Fibroblast of villous mesenchyme (primary cell): ENCODE results near the gene ARVCF. TPM values are rescaled to one million over a fixed set of nuclear protein-coding genes. Genes with fewer than 3 reads are reported as not detected.

ENCODE experiments used
- DNase-seq: peaks from one replicate; pipeline ENCODE4 v3.0.0-alpha.2; 2010; ENCODE audit warnings: low read depth
- H3K4me3 ChIP-seq: 2 replicates; pipeline ENCODE4 v1.5.1; 2011; ENCODE audit warnings: low read depth, mild to moderate bottlenecking, low read length
- total RNA-seq: library from RNA; depleted of rRNA; stranded (reverse); fragments of >200 nt; gene quantifications from 2 replicates; pipeline ENCODE4 v1.2.3, GENCODE V29; 2012
- TF ChIP-seq, protein P1 (sequence below): IDR thresholded peaks from 2 replicates; pipeline ENCODE4 v1.5.1; 2012; ENCODE audit warnings: low read depth, mild to moderate bottlenecking, low read length; ENCODE audit not compliant: insufficient read depth

ARVCF gene
- total RNA-seq, 1 donor, result 6.0 TPM

- H3K4me3 ChIP-seq, result no peak overlapping the region
- TF ChIP-seq, protein P1, sequence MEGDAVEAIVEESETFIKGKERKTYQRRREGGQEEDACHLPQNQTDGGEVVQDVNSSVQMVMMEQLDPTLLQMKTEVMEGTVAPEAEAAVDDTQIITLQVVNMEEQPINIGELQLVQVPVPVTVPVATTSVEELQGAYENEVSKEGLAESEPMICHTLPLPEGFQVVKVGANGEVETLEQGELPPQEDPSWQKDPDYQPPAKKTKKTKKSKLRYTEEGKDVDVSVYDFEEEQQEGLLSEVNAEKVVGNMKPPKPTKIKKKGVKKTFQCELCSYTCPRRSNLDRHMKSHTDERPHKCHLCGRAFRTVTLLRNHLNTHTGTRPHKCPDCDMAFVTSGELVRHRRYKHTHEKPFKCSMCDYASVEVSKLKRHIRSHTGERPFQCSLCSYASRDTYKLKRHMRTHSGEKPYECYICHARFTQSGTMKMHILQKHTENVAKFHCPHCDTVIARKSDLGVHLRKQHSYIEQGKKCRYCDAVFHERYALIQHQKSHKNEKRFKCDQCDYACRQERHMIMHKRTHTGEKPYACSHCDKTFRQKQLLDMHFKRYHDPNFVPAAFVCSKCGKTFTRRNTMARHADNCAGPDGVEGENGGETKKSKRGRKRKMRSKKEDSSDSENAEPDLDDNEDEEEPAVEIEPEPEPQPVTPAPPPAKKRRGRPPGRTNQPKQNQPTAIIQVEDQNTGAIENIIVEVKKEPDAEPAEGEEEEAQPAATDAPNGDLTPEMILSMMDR, result no peak
- DNase-seq, result no peak
These were observed 31.5 kb downstream of the ARVCF start for GRCh38 chr22:19984851-19985811.

DNA sequence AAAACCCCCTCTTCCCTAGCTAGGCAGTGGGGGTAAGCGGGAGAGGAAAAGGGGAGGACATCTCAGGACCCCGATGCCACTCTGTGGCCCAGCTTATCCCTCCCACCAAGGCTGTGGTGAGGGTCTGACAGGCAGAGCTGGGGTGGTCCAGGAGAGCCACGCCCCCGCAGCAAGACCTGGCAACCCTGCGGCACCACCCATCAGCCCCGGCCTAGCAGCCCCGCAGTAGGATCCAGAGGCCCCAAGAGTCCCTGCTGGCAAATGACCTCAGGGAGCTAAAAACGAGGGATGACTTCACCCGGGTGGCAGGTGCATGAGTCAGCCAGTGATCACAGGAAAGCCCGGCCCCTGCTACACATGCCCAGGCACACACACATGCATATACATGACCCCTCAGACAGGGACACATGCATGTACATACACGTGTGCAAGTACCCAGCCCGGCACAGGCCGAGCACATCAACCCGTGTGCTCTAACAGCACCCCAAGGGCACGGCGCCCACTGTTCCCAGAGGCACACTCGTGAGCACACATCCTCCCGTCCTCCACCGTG lies 32.3 kb downstream of the ARVCF start:
- TF ChIP-seq, protein P1, result no peak
- peak; percentile 47 for DNase-seq
- H3K4me3 ChIP-seq, result no peak overlapping the region

- TF ChIP-seq, protein P1, result no peak
- H3K4me3 ChIP-seq, result no peak overlapping the region
- no peak for DNase-seq
These were observed 32.9 kb downstream of the ARVCF start for GRCh38 chr22:19983741-19984140.

DNA sequence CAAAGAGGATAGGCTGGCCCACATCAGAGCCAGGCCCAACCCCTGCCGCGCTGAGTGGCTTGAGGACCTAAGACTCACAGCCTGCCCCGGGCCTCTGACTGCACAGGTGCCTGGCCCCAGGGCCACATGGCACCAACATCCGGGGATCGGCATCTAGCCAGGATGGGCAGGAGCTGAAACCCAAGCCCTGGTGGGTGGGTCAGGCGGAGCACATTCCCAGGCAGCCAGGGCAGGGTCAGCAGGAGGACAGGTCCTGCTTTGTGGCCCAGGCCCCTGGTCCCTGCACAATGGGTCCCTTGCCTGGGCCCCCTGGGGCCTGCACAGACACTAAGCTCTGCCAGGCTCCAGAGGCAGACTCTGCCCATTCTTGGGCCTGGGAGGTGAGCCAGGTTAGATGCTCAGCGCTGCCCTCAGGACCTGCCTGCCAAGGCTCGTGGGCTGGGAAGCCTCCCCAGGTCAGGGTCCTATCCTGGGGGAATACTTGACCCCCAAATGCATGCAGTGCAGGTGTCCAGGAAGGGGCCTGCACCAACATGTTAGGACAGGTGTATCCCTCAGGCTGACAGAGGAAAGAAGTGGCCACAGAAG lies 33.5 kb downstream of the ARVCF start:
- no peak overlapping the region for H3K4me3 ChIP-seq
- TF ChIP-seq, protein P1, result no peak
- no peak for DNase-seq

- TF ChIP-seq, protein P1, result no peak
- H3K4me3 ChIP-seq, result no peak overlapping the region
- no peak for DNase-seq
These were observed 34.4 kb downstream of the ARVCF start for GRCh38 chr22:19981961-19982920.
